ENCODE data around the gene GAPVD1. TPM values are rescaled to one million over a fixed set of nuclear protein-coding genes. Genes with fewer than 3 reads are reported as not detected.
"Not testable (repeated sequence)": the region's sequence is repeated elsewhere in the genome, so short reads cannot be mapped to it uniquely, and the experiment has no call there.

The GAPVD1 gene
- polyA plus RNA-seq, 10 donors = 15.9 to 28.5 (median 20.7) TPM

DNA sequence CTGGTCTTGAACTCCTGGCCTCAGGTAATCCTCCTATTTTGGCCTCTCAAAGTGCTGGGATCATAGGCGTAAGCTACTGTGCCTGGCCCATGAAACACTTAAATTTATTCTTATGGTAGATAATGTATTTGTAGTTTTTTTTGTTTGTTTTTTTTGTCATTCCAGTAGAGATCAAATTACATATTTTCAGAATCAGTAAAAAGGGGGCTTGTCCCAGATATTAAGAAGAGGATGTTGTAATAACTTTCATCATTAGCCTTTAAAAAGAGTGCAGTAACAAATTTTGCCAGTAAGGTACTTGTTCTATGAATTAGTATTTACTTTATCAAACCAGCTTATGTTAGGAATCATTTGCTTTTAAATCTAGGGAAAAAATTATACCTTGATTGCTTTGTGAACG, 42.6 kb downstream of the GAPVD1 start:
- DNase-seq = no peak

GRCh38 chr9:125312411-125312810, 50.8 kb downstream of the GAPVD1 start:
- no peak for DNase-seq

- DNase-seq = not testable (repeated sequence)
Observed at GRCh38 chr9:125316359-125316758, 54.7 kb downstream of the GAPVD1 start.

DNA sequence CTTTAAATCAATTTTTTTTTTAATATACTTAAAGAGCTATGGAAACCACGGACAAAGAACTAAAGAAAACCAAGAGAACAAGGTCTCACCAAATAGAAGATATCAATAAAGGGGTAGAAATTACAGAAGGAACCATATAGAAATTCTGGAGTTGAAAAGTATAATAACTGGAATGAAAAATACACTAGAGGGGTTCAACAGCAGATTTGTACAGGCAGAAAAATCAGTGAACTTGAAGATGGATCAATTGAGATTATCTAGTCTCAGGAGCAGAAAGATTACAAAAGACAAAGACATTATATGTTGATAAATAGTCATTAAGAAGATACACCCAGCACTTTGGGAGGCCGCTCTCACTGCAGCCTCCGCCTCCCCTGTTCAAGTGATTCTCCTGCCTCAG, 56.1 kb downstream of the GAPVD1 start:
- no peak for DNase-seq

DNA sequence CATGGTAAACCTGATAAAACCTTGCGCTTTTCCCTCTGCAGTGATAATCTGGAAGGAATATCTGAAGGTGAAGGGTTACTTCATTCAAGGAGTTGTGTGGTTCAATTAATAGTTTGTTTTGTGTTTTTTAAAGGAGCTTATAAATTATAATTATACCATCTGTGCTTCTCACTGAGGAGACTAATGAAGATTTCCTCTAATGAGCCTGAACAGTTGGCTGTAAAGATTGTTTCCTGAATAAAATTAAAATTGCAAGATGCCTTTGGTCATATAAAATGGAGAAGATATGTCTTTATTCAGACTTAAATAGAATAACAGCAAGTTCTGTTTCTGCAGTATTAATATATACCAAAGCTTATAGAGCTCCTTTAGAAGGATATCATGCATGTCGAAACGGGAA, 59.9 kb downstream of the GAPVD1 start:
- DNase-seq = no peak

DNA sequence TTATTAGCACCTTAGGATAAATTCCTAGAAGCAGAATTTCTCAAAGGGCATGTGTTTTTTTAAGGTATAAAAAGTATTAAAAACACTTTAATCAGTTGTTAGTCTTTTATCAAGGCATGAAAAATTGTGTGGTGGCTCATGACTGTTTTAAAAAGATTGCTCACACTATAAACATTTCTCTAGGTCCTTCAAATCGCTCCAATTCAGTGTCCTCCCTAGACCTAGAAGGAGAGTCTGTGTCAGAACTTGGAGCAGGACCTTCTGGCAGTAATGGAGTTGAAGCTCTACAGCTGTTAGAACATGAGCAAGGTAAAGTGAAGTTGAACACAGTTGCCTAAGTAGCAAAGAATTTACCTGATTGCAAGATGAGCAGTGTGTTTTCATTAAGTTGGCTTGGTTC, 62.0 kb downstream of the GAPVD1 start:
- DNase-seq = no peak

DNA sequence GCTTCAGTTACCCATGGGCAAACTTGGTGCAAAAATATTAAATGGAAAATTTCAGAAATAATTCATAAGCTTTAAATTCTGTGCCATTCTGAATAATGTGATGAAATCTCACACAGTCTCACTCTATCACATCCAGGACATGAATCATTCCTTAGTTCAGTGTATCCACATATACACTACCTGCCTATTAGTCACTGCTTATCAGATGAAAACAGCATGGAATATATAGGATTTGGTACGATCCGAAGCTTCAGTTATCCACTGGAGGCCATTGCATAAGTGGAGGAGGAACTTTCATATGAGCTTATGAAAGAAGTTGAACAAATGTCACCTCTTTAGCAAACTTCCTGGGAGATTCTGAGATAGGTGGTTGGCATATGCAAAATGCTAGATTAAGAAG, 64.2 kb downstream of the GAPVD1 start:
- DNase-seq = no peak

- no peak for DNase-seq
Observed at GRCh38 chr9:125329978-125330377, 68.4 kb downstream of the GAPVD1 start.

DNA sequence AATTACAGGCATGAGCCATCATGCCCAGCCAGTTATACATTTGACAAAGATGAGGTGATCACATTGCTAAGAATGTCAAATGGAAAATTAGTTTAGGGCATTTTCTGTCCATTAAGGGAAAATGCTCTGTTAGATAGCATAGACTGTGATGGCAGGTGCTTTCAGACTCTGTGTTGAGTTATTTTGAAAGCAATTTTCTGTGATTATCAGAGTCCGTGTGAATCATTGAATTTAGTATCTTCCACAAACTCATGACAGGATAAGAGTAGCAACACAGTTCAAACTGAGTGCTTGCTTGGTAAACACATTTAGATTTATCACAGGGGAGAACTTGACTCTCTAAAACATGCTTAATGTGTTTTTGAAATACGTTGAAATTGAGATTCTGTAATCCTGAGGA, 69.0 kb downstream of the GAPVD1 start:
- no peak for DNase-seq

DNA sequence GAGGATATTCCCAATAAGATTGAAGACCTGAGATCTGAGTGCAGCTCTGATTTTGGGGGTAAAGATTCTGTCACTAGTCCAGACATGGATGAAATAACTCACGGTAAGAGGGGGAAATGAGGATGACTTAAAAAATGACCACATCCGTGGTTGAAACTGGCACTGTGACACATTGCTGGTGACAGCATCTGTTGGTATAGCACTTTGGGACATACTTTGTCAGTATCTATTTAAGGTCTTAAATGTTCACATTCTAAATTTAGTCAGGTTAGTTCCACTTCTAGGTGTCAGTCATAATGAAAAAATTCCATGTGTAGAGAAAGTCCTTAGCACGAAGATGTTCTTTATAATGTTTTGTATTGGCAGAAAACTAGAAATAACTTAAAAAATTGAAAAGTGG, 70.9 kb downstream of the GAPVD1 start:
- no peak for DNase-seq

DNA sequence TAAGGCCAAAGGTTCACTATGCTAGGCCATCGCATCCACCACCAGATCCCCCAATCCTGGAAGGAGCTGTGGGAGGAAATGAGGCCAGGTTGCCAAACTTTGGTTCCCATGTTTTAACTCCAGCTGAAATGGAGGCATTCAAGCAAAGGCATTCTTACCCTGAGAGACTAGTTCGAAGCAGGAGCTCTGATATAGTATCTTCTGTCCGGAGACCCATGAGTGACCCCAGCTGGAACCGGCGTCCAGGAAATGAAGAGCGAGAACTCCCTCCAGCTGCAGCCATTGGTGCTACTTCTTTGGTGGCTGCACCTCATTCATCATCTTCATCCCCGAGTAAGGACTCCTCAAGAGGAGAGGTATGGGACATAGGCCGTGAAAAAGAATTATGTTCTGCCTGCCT, 75.6 kb downstream of the GAPVD1 start:
- peak in 1 of 3 donors; percentile 13 for DNase-seq

GRCh38 chr9:125338929-125339328, 77.3 kb downstream of the GAPVD1 start:
- DNase-seq = no peak

GRCh38 chr9:125341566-125341965, 79.9 kb downstream of the GAPVD1 start:
- DNase-seq = no peak

DNA sequence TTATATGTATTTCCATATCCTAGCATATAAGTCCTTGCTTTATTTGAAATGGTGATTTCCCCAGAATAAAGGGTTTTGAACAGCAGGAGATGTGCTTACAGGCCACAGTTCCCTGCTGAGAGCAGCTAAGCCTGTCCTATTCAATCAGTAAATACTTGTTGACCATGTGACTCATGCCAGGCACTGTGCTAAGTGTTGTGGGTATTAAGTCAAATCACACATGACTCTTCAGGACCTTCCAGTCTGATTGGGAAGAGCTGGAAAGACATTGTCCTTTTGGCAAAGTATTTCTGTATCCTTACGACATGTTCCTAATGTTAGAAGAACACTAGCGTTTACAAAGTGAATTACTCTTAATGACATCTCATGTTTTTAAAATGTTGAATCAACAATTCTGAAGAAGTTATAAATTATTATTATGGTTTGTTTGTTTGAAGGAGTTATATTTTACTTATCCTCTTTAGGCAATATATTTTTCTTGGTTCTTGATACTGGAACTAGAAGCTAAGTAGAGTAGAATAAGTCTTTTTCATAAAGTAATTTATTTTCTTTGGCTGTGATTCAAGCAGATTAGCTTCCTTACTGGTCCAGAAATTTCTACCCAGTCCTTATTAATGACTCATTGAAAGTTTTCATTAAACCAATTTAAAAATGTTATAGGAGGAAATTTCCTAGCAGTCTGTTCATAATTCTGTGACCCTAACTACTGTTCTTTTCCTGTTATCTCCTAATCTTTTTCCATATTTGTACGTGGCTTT, 82.1 kb downstream of the GAPVD1 start:
- no peak for DNase-seq

DNA sequence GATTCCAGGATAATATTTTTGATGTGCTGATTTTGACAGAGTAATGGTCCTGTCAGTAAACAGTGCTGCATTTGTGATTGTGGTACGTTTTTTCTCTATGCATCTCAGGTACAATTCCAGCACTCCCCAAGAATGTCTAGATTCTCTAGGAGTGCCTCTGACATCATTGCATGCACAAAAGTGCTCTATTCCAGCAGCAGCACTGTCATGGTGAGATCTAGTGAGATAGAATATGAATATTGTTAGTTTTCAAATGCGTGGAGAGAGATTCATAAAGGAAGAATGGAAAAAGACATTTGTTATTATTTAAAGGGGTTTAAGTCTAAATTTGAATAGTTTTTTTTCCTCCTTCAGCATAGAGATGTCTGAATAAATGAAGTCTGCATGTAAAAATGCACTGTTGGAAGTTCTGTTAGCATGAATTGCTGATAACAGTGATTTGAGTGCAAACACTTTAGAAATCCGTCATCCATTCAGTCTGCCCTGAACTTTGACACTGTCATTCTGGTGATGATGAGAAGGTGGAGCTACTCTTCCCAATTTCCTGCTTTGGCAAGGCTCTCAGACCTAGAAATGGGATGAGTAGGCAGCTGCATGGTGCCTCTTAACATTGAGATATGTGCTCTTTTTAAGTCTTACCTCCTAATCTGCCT, 84.6 kb downstream of the GAPVD1 start:
- no peak for DNase-seq

DNA sequence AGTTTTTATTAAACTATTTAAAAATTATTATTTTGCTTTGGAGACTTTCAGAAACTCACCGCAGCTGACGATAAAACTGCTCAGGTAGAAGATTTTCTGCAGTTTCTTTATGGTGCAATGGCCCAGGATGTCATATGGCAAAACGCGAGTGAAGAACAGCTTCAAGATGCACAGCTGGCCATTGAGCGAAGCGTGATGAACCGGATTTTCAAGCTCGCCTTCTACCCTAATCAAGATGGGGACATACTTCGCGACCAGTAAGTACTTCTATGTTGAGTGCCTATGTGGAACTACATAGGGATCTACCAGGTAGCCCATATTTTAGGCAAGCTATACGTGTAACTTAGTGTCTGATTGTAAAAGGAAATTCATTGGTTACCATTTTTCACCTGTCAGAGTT, 94.0 kb downstream of the GAPVD1 start:
- no peak for DNase-seq

- DNase-seq = no peak
Observed at GRCh38 chr9:125356032-125356431, 94.4 kb downstream of the GAPVD1 start.

DNA sequence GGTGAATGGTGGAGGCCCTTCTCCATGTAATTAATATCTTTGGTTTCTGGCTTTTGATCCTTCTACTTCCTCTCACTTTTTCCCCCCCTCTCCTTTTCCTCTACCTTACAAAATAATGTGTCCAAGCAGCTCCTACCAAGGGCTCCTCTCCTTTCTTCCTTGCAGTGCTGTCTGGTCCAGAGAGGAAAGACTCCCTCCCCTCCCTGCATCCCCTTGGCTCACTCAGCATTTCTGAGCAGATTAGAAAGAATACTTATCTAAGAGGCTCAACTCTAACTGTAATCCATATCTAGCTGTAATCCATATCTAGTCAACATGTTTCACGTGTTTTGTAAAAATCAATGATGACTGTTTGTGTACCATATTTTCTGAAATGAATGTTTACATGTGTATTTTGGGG, 97.4 kb downstream of the GAPVD1 start:
- DNase-seq = no peak

GRCh38 chr9:125360601-125361000, 99.0 kb downstream of the GAPVD1 start:
- DNase-seq = no peak

- no peak for DNase-seq
Observed at GRCh38 chr9:125361837-125362531, 100.4 kb downstream of the GAPVD1 start.

- no peak for DNase-seq
Observed at GRCh38 chr9:125366676-125367075, 105.0 kb downstream of the GAPVD1 start.

DNA sequence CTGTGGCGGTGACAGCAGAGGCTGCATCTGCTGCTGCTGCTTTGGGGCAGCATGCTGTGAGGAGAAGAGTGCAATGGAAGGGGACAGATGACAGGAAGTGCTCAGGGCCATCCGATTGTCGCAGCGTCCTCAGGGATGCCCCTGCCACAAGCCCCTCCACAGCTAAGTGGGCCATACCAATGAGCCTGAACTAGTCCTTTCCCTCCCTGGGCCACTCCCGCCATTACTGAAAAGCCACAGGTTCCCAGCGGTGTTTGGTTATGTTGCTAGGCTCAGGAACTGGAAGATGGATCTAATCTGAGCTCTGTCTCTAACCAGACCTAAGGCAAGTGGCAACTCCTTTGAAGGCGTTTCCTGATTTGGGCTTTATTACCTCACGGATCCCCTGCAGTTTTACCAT, 109.2 kb downstream of the GAPVD1 start:
- DNase-seq = no peak

Measured in muscle of back (tissue), 11 donors.